HCT116 (cell line): ENCODE results near the gene MAPK8IP1.

ENCODE experiments used
- EGR1 ChIP-seq: IDR thresholded peaks from 2 replicates; pipeline ENCODE4 v1.6.1; 2012; ENCODE audit warnings: low read depth
- ELF1 ChIP-seq: IDR thresholded peaks from 2 replicates; pipeline ENCODE4 v1.6.1; 2012; ENCODE audit warnings: low read depth, borderline replicate concordance
- FOSL1 ChIP-seq: IDR thresholded peaks from 2 replicates; pipeline ENCODE4 v1.6.1; 2012; ENCODE audit warnings: low read depth
- POLR2A ChIP-seq: IDR thresholded peaks from 2 replicates; pipeline ENCODE4 v1.7.0; 2011; ENCODE audit warnings: borderline replicate concordance; ENCODE audit not compliant: insufficient read depth, insufficient read length; ENCODE audit errors: extremely low read depth
- SRF ChIP-seq: IDR thresholded peaks from 2 replicates; pipeline ENCODE4 v1.6.1; 2012; ENCODE audit warnings: low read depth
- TCF7L2 ChIP-seq: IDR thresholded peaks from 2 replicates; pipeline ENCODE4 v1.7.0; 2011; ENCODE audit warnings: borderline replicate concordance, inconsistent platforms; ENCODE audit not compliant: insufficient read depth, insufficient read length; ENCODE audit errors: extremely low read depth
- YY1 ChIP-seq: IDR thresholded peaks from 2 replicates; pipeline ENCODE4 v1.6.1; 2011; ENCODE audit warnings: low read length, low read depth, moderate library complexity, mild to moderate bottlenecking; ENCODE audit not compliant: insufficient replicate concordance; ENCODE audit errors: extremely low read depth
- ZNF274 ChIP-seq: fragments of 200-500 bp; sonication (Bioruptor generic); IDR thresholded peaks from 2 replicates; pipeline ENCODE4 v1.6.1; 2014; ENCODE audit warnings: mild to moderate bottlenecking, low read depth, low read length, inconsistent platforms
- TF ChIP-seq, protein P1 (sequence below), 3 experiments: fragments of 200-600 bp in 1 of 3; sonication (generic) in 1 of 3; IDR thresholded peaks in 2 of 3; conservative IDR thresholded peaks in 1 of 3; 2 replicates each; pipeline ENCODE4 v1.5.1; 2012 to 2017; ENCODE audit warnings: low read depth in 2 of 3, low read length in 2 of 3, antibody characterized with exemption in 1 of 3, borderline replicate concordance in 1 of 3, control low read depth in 1 of 3, mild to moderate bottlenecking in 1 of 3, mixed read lengths in 1 of 3, mixed run types in 1 of 3, moderate library complexity in 1 of 3; ENCODE audit not compliant: insufficient read depth in 1 of 3
- TF ChIP-seq, protein P2 (sequence below): IDR thresholded peaks from 2 replicates; pipeline ENCODE4 v1.6.1; 2012
- TF ChIP-seq, protein P3 (sequence below): IDR thresholded peaks from 2 replicates; pipeline ENCODE4 v1.6.1; 2012

DNA sequence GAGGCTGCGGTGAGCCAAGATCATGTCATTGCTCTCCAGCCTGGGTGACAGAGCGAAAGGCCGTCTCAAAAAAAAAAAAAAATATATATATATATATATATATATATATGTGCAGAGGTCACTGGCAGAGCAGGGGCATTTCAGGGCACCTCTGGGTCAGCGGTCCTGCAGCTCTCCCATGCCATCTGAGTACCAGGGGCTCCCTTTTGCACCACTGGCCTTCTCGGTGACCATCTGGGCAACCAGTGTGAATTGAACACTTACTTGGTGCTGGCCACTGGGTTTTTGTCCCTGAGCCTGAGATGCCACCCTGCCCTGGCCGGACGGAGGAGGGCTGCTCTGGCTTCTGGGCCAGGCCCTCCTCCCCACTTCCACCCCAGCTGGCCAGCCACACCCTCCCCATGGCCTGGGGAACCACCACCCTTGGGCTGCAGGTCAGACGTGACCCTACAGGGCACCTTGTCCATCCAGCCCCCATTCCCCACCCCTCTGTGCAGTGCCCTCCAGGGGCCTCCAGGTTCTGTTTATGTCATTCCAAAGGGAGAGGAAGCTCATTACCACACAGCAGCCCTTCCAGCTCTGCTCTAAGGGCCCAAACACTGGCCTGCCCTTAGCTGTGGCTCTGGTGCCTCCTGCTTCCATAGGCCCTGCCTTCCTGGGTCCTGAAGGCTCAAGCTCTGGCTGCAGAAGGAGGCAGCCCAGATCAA is 10.3 kb downstream of the MAPK8IP1 start:
- TF ChIP-seq POLR2A, result no peak
- TF ChIP-seq, protein P1, sequence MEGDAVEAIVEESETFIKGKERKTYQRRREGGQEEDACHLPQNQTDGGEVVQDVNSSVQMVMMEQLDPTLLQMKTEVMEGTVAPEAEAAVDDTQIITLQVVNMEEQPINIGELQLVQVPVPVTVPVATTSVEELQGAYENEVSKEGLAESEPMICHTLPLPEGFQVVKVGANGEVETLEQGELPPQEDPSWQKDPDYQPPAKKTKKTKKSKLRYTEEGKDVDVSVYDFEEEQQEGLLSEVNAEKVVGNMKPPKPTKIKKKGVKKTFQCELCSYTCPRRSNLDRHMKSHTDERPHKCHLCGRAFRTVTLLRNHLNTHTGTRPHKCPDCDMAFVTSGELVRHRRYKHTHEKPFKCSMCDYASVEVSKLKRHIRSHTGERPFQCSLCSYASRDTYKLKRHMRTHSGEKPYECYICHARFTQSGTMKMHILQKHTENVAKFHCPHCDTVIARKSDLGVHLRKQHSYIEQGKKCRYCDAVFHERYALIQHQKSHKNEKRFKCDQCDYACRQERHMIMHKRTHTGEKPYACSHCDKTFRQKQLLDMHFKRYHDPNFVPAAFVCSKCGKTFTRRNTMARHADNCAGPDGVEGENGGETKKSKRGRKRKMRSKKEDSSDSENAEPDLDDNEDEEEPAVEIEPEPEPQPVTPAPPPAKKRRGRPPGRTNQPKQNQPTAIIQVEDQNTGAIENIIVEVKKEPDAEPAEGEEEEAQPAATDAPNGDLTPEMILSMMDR (IDR thresholded peaks at IDR 0.05 in 2 of 3, conservative IDR thresholded peaks at IDR 0.05 in 1 of 3; ENCODE audit: borderline replicate concordance in 1 of 3, insufficient read depth in 1 of 3, low read depth in 2 of 3, low read length in 2 of 3), result no peak
- no peak for TF ChIP-seq ELF1
- TF ChIP-seq SRF, result no peak
- TF ChIP-seq YY1, result no peak
- TF ChIP-seq ZNF274, result no peak
- no peak for TF ChIP-seq TCF7L2
- TF ChIP-seq FOSL1, result no peak
- TF ChIP-seq, protein P2, sequence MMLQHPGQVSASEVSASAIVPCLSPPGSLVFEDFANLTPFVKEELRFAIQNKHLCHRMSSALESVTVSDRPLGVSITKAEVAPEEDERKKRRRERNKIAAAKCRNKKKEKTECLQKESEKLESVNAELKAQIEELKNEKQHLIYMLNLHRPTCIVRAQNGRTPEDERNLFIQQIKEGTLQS, result no peak
- TF ChIP-seq, protein P3, sequence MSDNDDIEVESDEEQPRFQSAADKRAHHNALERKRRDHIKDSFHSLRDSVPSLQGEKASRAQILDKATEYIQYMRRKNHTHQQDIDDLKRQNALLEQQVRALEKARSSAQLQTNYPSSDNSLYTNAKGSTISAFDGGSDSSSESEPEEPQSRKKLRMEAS, result no peak
- TF ChIP-seq EGR1, result no peak
